Thymus (tissue), 14 donors: ENCODE data around the gene KCNJ16. TPM values are rescaled to one million over a fixed set of nuclear protein-coding genes. Genes with fewer than 3 reads are reported as not detected.

ENCODE experiments used
- DNase-seq, 9 donors: peaks; one replicate each; pipeline ENCODE4 v3.0.0-alpha.2; 2013; ENCODE audit warnings: low spot score in 9 of 9, low read depth in 6 of 9, missing footprints in 1 of 9
- H3K27ac ChIP-seq, 2 donors: one replicate each; pipeline ENCODE4 v1.5.1; 2013; ENCODE audit warnings: control low read depth in 1 of 2, low read depth in 1 of 2, low read length in 1 of 2, mild to moderate bottlenecking in 1 of 2, moderate library complexity in 1 of 2
- H3K27me3 ChIP-seq, 2 donors: one replicate each; pipeline ENCODE4 v1.5.1; 2013; ENCODE audit warnings: low read length in 1 of 2; ENCODE audit not compliant: control insufficient read depth in 2 of 2, insufficient read depth in 1 of 2
- H3K36me3 ChIP-seq, 2 donors: one replicate each; pipeline ENCODE4 v1.5.1; 2013; ENCODE audit warnings: low read length in 1 of 2, mild to moderate bottlenecking in 1 of 2, moderate library complexity in 1 of 2; ENCODE audit not compliant: control insufficient read depth in 2 of 2, insufficient read depth in 2 of 2
- H3K4me1 ChIP-seq, 2 donors: one replicate each; pipeline ENCODE4 v1.5.1; 2013; ENCODE audit warnings: low read length in 2 of 2; ENCODE audit not compliant: control insufficient read depth in 2 of 2, insufficient read depth in 2 of 2
- H3K4me3 ChIP-seq, 2 donors: one replicate each; pipeline ENCODE4 v1.5.1; 2013; ENCODE audit warnings: low read length in 2 of 2, control low read depth in 1 of 2, mild to moderate bottlenecking in 1 of 2
- H3K9me3 ChIP-seq, 2 donors: one replicate each; pipeline ENCODE4 v1.5.1; 2013; ENCODE audit warnings: low read length in 1 of 2, mild to moderate bottlenecking in 1 of 2; ENCODE audit not compliant: control insufficient read depth in 2 of 2, insufficient read depth in 1 of 2
- WGBS: extraction: QIAGEN DNeasy Blood & Tissue Kit; methylation state at CpG from one replicate; pipeline ENCODE4 v1.1.7; 2013; 5-methylcytosine and 5-hydroxymethylcytosine counted together
- long read RNA-seq, 10 donors: transcript quantifications; one replicate each; lab custom pipeline, GENCODE V29; 2026
- polyA plus RNA-seq: library from polyadenylated mRNA; stranded (reverse); fragments of 200-250 nt; gene quantifications from one replicate; pipeline ENCODE4 v1.2.3, GENCODE V29; 2013
- total RNA-seq: library from RNA; stranded (reverse); fragments of 120-200 nt; gene quantifications from one replicate; pipeline ENCODE4 v1.2.4, GENCODE V29; 2013
- donor health status: healthy.

KCNJ16 gene
- total RNA-seq, result 0.05 TPM
- 3.9 TPM for polyA plus RNA-seq
- long read RNA-seq, donor 1, result 0 reads
- long read RNA-seq, donor 2, result 0 reads
- long read RNA-seq, donor 3, result 0 reads
- long read RNA-seq, donor 4, result 0 reads
- long read RNA-seq, donor 5, full-length matches to known transcripts, result 3 of 3 reads
- long read RNA-seq, donor 5, partial matches to known transcripts, result 0 of 3 reads
- long read RNA-seq, donor 5, other reads (novel, unspliced or antisense), result 0 of 3 reads
- long read RNA-seq, donor 6, result 0 reads
- long read RNA-seq, donor 7, result 0 reads
- long read RNA-seq, donor 8, result 0 reads
- long read RNA-seq, donor 9, result 0 reads
- long read RNA-seq, donor 10, result 0 reads

DNA sequence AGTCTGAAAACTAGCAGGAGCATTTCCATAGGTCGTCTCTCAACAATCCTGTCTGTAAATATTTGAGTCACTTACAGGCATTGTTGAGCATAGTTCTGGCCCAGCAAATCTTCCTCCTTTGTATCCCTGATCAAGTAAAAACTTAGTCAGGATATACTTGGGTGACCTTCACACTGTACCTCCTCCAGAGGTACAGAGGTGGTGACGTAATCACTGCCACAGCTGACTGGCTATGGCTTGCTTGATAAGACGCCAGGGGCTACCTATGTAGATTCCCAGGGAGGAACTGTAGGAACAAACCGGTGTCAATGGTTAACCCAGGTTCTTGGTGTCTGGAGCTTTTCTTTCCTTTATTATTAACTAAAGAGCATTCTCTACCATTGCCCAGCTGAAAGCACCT lies at the start of gene KCNJ16:
KCNJ16 (plus strand) TSS at position 270 of the 400 bp plus-strand sequence. CDS start 56,863 bp downstream, outside the sequence.
- 92% methylated on average over 4 of the region's 4 CpGs for WGBS
- H3K27ac ChIP-seq, result no peak within 1 kb of the TSS
- DNase-seq, result no peak

DNA sequence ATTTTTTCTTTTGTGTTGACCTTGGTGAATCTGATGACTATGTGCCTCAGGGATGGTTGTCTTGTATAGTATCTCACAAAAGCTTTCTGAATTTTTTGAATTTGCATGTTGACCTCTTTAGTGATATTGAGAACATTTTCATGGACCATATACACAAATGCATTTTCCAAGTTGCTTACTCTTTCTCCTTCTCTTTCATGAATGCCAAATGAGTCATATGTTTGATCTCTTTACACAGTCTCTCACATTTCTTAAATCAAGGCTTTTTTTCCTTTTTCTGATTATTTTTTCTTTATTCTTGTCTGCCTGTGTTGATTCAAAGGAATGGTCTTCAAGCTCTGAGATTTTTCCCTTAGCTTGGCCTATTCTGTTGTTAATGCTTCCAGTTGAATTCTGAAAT lies 46.6 kb upstream of the KCNJ16 start:
- no peak for DNase-seq
- H3K4me1 ChIP-seq, result no peaks in the 10 kb centered on the region
- no peak overlapping the region for H3K4me3 ChIP-seq
- H3K27me3 ChIP-seq, result no peaks in the 10 kb centered on the region
- H3K36me3 ChIP-seq, result no peaks in the 10 kb centered on the region
- no peak overlapping the region for H3K27ac ChIP-seq
- H3K9me3 ChIP-seq, result no peaks in the 10 kb centered on the region

More for the DNA sequence above, at the start of gene KCNJ16:
- Histone ChIP-seq H3K9me3 (no peaks in the 10 kb centered on the region), H3K4me1 (no peaks in the 10 kb centered on the region), H3K36me3 (no peaks in the 10 kb centered on the region), H3K4me3 (no peak within 1 kb of the TSS), H3K27me3 (no peaks in the 10 kb centered on the region)

DNA sequence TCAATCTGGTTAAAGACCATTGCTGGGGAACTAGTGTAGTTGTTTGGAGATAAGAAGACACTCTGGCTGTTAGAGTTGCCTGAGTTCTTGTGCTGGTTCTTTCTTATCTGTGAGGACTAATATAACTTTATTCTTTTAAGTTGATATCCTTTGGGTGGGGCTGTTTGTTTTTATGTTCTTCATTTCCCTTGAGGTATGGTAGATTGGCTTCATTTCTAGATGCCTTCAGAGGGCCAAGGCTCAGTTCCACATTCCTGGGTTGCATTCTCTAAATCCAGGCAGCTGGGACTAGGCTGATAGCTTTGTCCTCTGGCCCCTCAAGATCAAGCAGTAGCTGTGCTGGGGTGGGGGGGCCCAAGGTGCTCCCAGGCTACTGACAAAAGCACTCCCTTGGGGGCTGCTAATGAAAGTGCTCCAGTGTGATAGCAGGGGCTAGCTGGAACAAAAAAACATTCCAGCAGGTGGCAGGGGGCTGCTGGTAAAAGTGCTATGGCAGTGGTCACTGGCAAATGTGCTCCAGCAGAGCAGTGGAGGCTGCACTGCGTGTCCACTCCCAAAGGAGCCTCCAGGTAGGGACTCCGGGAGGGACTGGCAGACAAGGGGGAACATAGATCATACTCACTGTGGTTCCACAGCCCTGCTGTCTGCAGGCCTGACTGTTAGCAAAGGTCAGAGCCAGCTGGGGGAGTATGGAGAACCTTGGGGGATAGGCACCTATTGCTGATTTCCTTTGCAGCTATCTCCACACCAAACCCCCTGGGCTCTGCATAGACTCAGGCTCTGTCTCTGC lies 45.9 kb upstream of the KCNJ16 start:
- WGBS, result 96% methylated on average over 2 of the region's 2 CpGs
- no peak overlapping the region for H3K27ac ChIP-seq
- DNase-seq, result no peak
- no peak overlapping the region for H3K4me3 ChIP-seq
- no peaks in the 10 kb centered on the region for H3K27me3 ChIP-seq
- H3K4me1 ChIP-seq, result no peaks in the 10 kb centered on the region
- no peaks in the 10 kb centered on the region for H3K36me3 ChIP-seq
- no peaks in the 10 kb centered on the region for H3K9me3 ChIP-seq

DNA sequence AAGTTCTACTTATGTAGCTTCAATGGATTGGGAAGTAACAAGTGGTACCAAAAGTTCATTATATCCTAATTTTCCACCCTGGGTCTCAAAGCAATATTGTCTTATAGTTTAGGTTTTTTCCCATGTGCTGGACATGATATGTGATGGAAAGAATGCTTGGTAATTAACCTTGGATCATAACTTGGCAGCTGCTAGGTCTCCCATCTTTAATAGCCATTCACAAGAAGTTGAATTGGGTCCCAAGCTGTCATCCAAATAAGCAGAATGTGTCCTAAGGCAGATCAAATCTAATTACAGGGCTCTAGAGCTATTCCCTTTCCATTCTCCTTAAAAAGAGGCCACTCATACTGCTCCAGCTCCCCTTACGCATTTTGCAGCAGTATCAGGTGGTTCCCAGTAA lies 44.7 kb upstream of the KCNJ16 start:
- Histone ChIP-seq H3K4me1 (no peaks in the 10 kb centered on the region), H3K9me3 (no peaks in the 10 kb centered on the region), H3K36me3 (no peaks in the 10 kb centered on the region), H3K4me3 (no peak overlapping the region), H3K27me3 (no peaks in the 10 kb centered on the region), H3K27ac (no peak overlapping the region)
- 93% methylated on average over 1 of the region's 1 CpG for WGBS
- DNase-seq, result no peak

DNA sequence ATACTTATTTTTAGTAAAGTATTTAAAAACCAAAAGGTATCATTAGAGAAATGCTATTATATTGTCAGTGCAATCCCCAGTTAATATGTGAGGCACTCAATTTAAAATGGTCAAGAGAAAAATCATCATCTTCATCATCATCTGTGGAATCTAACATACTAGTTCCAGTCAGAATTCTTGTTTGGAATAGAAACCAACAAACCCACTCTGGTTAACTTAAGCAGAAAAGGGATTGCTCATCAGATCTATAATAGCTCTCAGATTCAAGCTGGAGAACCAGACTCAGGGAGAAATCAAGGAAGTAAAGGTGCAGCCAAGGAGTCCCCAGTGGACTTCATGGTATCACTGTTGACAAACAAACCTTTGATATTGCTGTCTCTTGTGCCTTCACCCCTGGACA lies 43.7 kb upstream of the KCNJ16 start:
- Histone ChIP-seq H3K4me1 (no peaks in the 10 kb centered on the region), H3K9me3 (no peaks in the 10 kb centered on the region), H3K27me3 (no peaks in the 10 kb centered on the region), H3K36me3 (no peaks in the 10 kb centered on the region), H3K4me3 (no peak overlapping the region), H3K27ac (no peak overlapping the region)
- no peak for DNase-seq

DNA sequence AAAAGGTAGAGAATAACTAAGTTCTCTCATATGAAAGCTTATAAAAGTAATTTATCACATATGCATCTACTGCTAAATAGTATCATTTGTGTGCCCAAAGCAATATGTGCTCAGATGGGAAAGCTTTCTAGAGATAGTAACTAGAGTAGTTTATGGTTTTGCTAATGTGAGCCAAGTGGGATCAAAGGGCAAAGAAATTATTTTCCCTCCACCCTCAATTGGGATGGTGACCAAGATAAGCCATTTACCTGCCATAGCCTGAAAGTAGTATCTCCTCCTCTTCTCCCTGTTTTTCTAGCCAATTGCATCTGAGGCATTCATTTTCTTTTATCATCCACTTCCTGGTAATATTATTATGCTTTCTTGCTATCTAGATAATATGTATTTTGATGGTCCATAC lies 41.9 kb upstream of the KCNJ16 start:
- no peaks in the 10 kb centered on the region for H3K9me3 ChIP-seq
- H3K27ac ChIP-seq, result no peak overlapping the region
- no peaks in the 10 kb centered on the region for H3K36me3 ChIP-seq
- DNase-seq, result no peak
- no peak overlapping the region for H3K4me3 ChIP-seq
- H3K4me1 ChIP-seq, result no peaks in the 10 kb centered on the region
- no peaks in the 10 kb centered on the region for H3K27me3 ChIP-seq

DNA sequence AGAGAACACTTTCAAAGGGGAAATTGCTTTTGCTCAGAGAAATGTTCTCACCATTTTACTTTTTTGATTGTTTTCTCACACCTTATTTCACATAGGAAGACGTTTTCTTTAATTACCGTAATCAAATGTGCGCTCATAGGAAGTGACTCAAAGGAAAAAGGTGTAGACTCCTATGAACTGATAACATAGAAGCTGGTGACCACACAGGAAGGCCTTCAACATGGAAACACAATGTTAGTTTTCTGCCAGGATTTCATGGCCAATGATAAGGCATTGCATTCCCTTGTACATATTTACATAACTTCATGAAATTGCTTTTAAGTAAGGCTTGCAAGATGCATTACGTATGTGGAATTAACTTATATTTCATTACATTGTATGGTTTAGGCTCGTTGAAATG lies 40.9 kb upstream of the KCNJ16 start:
- no peak for DNase-seq
- Histone ChIP-seq H3K36me3 (no peaks in the 10 kb centered on the region), H3K4me3 (no peak overlapping the region), H3K9me3 (no peaks in the 10 kb centered on the region), H3K27ac (no peak overlapping the region), H3K4me1 (no peaks in the 10 kb centered on the region), H3K27me3 (no peaks in the 10 kb centered on the region)
- WGBS, result 51% methylated on average over 5 of the region's 5 CpGs

DNA sequence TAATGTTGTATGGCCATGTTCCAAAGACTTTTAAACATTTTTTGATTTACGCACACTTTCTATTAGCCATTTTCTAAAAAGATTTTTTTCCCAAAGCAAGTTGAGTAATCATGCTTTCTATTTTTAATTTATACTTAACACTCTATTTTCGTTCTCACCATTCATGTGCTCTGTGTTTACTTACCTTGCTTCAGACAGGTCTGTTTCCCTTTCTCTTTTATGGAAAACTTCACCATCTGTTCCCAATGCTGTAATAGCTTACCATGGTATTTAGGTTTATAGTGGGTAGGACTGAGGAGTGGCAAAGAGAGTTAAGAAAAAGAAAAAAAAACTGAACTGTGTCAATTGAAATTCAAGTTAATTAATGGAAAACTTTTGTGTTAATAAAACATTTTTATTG lies 37.5 kb upstream of the KCNJ16 start:
- no peaks in the 10 kb centered on the region for H3K9me3 ChIP-seq
- no peaks in the 10 kb centered on the region for H3K4me1 ChIP-seq
- no peak for DNase-seq
- H3K27ac ChIP-seq, result no peak overlapping the region
- no peak overlapping the region for H3K4me3 ChIP-seq
- no peaks in the 10 kb centered on the region for H3K27me3 ChIP-seq
- H3K36me3 ChIP-seq, result no peaks in the 10 kb centered on the region
- 83% methylated on average over 2 of the region's 2 CpGs for WGBS

DNA sequence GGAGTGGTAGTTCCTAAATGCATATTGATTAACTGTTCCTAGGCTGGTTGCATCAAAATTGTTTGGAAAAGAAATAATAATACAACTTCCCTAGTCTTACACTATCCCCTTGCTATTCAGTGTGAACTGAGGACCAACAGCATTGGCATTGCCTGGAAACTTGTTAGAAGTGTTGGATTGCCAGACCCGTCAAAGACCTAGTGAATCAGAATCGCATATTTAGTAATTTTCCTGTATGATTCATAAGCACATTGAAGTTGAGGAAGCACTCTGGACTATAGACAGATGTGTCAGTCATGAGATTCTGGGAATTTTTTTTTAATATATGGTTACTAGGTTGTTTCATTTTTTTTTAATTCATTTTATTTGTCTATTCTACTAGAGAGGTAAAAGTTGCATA lies 34.7 kb upstream of the KCNJ16 start:
- Histone ChIP-seq H3K4me3 (no peak overlapping the region), H3K27me3 (no peaks in the 10 kb centered on the region), H3K4me1 (no peaks in the 10 kb centered on the region), H3K9me3 (no peaks in the 10 kb centered on the region), H3K36me3 (no peaks in the 10 kb centered on the region), H3K27ac (no peak overlapping the region)
- DNase-seq, result no peak
- 91% methylated on average over 2 of the region's 2 CpGs for WGBS
